Measurements from ENCODE around the gene CHAT.

DNA sequence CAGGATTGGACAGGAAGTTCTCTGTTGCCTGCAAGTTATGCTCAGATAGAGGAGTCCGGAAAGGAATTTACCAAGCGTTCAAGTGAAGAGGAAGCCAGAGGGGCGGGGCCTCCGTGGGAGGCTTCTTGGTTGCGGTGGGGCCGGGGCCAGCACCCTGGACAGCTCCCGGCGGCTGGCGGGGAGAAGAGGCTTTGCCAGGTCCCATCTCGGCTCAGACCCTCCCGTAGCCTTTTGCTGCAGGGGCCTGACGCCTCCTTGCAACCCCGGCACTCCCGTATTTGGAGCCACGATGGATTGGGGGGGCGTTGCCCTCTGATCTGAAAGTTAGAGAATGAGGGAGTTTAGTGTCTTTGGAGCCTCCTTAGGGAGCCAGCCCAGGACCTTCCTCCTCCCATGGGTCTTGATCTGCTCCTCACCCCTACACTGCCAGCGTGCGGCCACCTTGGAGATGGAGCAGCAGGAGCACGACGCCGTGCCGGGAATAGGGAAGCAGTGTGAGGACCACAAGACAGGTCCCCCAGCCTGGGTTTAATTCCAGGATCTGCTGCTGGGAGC lies 6.8 kb upstream of the CHAT start:
- no peak for TF ChIP-seq EZH2 (IDR thresholded peaks at IDR 0.05; ENCODE audit: insufficient read depth, poor library complexity, severe bottlenecking)
- TF ChIP-seq EZH2phosphoT487 (IDR thresholded peaks at IDR 0.05; ENCODE audit: insufficient read depth, low read depth) = no peak
